Inflammatory macrophage treated with lipopolysaccharide for 1 hour (primary cell): Measurements from ENCODE around the gene PAPLN.

Source experiments
- DNase-seq, 2 donors: peaks; one replicate each; pipeline ENCODE4 v3.0.0-alpha.2; 2020 to 2022

The PAPLN gene

DNA sequence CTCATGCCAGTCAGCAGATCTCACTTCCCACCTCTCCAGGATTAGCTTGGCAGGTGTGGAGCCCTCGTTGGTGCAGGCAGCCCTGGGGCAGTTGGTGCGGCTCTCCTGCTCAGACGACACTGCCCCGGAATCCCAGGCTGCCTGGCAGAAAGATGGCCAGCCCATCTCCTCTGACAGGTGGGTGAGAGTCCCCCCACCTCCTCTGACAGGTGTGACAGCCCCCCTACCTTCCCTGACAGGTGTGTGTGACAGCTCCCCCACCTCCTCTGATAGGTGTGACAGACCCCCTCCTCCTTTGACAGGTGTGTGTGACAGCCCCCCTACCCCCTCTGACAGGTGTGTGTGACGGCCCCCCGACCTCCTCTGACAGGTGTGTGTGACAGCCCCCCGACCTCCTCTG is 26.3 kb downstream of the PAPLN start:
- no peak for DNase-seq

DNA sequence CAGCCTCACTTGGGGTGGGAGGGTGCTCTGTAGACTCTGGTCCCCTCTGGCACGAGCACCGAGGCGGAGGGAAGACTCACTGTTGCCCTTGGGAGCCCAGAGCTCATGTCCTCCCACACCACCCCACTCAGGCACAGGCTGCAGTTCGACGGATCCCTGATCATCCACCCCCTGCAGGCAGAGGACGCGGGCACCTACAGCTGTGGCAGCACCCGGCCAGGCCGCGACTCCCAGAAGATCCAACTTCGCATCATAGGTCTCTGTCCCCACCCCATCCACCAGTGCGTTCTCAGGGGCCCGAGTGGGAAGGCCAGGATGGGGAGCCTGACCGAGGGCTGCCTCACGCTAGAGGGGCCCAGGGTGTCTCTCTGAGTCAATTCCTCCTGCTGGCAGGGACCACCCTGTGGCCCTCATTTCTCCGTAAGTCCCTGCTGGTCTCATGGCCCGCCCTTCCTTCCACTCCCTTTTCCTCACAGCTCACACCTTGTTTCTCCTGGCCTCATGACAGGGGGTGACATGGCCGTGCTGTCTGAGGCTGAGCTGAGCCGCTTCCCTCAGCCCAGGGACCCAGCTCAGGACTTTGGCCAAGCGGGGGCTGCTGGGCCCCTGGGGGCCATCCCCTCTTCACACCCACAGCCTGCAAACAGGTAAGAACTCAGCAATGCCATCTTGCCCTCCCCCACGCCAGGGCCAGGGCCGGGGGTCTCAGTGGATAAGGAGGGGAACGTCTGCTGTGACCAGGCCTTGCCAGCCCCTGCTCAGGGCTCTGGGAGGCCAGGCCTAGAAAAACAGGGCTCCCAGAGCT is 27.0 kb downstream of the PAPLN start:
- DNase-seq, result no peak

DNA sequence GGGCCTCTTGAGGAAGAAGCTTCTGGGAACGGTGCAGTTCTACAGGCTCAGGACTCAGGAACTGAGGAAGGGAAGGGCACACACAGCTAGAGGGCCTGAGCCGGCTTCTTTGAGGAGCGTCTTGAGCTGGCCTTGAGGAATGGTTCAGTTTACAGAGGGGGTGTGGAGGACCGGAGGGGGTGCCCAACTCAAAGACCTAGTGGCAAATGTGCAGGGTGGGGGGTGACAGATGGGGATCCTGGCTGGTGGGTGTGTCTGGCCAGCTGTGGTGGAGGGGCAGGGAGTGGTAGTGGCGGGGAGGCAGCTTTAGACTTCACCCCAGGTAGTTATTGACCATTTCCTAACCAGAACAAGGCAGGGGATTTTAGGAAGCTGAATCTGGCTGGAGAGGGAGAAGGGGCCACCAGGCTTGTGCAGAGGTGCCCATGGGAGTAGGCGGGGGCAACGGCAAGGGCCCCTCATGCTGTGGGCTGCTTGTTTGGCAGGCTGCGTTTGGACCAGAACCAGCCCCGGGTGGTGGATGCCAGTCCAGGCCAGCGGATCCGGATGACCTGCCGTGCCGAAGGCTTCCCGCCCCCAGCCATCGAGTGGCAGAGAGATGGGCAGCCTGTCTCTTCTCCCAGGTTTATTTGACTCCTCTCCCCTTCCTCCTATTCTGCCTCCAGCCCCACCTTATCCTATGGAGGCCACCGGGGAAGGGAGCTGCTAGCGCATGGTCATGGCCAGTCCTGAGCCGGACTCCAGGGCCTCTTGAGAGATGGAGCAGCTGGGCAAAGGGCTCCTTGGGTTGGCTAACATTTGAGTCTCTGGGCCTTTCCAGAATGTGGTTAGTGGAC is 27.8 kb downstream of the PAPLN start:
- DNase-seq, result no peak

DNA sequence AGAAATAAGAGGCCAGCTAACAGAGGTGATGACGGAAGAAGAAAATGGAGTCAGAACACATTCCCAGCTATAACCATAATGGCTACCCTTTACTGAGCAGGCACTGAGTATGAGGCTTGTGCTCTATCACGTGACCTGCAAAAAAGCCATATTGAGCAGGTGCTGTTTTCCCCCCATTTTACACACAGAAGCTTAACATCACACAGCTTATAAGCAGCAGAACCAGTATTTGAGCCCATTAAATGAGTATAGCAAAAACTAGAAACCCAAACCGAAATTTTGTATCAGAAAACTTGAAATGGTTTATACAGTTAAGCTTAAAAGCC is 28.4 kb downstream of the PAPLN start:
- DNase-seq, result no peak

DNA sequence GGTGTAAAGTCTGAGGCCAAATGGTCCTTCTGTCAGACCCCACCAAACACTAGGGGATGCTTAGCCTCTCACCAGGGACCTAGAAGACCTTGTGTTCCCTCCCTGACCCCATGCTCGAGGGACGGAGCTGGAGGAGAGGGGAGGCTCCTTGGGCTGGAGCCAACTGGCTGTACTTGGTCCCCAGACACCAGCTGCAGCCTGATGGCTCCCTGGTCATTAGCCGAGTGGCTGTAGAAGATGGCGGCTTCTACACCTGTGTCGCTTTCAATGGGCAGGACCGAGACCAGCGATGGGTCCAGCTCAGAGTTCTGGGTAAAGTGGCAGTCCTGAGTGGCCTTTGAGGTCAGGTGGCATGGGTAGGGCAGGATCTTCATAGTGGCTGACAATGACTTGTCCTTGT is 29.0 kb downstream of the PAPLN start:
- no peak for DNase-seq

DNA sequence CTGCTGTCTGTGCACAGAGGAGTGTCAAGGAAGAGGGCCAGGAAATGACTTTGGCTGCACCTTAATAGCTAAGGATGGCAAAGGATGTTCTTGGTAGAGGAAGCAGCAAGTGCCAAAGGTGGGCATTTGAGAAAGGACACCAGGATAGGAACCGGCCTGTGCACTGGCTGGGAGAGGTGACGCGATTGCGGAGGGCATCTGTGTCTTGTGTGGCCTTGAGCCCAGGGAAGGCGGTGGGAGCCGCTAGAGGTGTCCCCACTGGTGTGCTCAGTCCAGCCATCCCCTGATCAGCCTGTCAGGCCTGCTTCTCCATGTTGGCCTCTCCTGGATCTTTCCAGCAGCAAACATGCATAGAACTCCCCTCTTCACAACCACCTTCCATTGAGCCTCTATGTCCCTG is 30.2 kb downstream of the PAPLN start:
- DNase-seq, result no peak

DNA sequence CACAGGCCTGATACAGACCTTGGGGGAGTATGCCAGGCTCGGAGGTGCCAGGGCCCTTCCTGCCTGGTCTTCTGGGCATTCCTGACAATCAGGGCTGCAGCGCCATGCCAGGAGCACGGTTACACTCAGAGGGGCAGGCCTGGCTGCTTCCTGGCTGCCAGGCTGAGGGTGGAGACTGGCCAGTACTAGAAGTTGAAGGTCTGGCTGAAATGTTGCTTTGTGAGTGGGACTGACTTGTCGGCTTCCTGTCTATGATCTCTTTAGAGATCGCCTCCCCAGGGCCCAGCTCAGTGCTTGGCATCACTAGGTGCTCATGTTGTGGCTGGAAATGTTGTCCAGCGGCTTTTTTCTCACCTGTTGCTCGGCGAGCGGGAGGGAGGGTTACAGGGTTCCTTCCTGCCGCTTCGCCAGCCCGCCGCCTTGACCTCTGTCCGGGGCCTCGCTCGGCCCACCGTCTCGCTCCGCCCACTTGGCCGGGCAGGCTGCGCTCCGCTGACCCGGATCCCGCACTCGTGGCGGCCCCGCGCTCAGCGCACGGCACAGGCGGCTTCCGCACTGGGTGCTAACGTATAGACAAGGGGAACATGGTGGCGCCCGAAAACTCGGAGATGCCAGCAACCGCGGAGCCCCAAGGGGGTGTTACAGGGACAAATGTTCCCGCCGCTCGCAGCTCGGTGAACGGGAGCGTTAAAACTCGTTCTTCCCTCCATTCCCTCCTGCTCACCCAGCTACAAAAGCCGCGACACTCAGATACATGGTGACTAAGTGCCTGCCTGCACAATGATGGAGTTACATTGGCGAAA is 32.6 kb downstream of the PAPLN start:
- DNase-seq, result no peak

DNA sequence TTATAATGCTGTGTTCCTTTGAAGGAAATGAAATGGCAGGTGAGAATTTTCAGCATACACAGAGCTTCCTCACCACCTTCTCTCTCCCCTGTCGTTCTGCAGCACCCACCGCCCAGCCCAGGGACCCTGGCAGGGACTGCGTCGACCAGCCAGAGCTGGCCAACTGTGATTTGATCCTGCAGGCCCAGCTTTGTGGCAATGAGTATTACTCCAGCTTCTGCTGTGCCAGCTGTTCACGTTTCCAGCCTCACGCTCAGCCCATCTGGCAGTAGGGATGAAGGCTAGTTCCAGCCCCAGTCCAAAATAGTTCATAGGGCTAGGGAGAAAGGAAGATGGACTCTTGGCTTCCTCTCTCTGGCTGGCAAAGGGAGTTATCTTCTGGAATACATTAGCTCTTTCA is 35.1 kb downstream of the PAPLN start:
- DNase-seq, result no peak

DNA sequence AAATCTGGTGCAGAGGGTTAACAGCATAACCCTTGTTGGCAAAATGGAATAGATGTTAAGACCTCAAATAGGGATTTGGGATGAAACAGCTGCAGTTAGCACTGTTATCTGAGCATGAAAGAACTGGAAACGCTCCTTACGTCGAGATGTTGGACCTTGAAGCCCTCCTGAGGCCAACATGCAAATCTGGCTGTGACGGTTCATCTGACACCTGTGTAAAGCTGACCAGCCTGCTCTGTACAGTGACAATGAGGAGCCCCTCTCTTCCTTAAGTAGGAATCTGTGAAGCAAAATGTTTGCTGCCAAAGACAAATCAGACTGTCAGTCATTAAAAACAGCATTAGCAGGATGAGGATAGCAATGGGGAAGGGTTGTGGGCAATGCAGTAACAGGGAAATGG is 36.5 kb downstream of the PAPLN start:
- DNase-seq, result no peak

DNA sequence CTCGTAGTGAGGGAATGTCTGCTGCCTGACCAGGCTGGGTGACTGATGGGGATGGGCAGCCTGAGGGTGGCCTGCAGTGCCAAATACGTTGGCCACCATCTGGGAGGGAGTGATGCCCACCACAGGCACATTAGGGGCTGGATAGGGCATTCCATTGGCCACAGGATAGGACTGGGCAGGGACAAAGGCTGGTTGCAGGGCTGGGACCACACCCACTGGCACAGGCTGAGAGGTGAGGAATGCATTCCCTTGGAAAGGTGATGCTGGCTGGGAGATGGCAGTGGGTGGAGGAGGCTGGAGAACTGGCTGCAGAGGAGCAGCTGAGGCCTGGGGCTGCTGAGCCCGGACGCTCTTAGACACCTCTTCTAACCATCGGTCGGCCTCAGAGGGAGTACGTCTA is 39.5 kb downstream of the PAPLN start:
- no peak for DNase-seq

DNA sequence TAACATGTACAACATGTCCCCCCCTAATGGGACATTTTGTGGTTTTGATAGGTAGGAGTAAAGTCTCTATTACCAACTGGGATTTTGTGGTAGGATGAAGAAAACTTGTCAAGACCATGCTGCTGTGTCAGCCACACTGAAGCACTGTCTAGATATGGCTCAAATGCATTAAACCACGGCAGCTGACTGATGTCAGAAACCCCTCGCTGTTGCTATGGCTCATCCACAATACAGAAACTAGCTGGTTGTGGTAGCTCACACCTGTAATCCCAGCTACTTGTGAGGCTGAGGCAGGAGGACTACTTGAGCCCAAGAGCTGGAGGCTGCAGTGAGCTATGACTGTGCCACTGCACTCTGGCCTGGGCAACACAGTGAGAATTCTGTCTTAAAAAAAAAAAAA is 40.1 kb downstream of the PAPLN start:
- DNase-seq, result no peak

DNA sequence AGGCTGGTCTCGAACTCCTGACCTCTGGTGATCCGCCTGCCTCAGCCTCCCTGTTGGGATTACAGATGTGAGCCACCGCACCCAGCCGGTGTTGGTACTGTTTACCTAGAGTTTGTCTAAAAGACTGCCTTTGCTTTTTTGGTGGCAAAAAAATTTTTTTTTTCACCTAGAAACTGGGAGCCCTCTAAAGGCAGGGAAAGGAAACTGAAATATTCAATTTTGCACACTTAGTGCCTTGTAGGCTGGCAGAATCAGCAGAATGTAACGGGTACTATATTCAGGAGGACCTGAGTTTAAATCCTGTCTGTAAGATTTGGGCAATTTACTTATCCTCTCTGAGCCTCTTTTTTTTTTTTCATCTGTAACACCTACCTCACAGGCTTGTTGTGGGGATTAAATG is 43.6 kb downstream of the PAPLN start:
- no peak for DNase-seq

DNA sequence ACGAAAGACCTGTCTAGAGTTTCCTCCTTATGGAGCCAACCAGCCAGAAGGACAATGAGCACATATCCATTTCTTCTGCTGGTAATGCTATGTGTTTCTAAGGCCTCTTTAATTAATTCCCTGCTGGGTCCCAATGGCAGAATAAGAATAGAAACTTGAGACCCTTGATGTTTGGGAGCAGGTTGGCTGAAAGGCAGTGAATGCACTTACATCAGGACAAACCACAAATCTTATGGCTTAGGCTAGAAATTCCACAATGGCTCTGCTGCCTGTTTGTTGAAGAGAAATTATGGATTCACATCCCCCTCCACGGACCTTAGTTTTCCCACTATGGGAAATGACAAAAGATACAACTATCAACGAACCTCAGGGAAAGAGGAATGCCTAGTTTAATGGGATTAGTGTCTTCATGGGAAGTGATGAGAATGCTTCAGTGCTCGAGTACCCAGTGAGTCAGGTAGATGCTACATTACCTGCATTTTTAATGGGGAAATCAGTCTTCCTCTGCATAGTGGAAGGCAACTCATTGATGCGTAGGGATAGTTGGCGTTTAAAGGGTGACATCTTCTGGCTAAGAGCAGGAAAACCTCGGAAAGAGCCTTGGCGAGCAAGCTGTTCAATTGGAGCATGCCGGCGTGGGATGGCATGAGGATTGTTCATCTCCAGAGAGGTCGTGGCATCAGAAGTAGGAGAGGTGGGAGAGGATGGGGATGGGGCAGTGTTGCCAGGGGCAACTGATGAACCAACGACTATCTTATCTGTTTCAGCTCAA is 46.5 kb downstream of the PAPLN start:
- DNase-seq, result no peak

DNA sequence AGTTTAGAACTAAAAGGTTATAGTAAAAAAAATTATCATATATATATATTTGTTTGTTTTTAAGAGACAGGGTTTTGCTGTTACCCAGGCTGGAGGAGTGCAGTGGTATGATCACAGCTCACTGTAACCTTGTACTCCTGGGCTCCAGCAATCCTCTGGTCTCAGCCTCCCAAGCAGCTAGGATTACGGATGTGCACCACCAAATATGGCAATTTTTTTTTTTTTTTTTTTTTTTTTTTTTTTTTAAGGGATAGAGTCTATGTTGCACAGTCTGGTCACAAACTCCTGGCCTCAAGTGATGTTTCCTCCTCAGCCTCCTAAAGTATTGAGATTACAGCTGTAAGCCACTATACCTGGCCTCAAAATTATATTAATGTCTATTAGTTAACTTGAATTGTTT is 48.7 kb downstream of the PAPLN start:
- DNase-seq, result no peak

DNA sequence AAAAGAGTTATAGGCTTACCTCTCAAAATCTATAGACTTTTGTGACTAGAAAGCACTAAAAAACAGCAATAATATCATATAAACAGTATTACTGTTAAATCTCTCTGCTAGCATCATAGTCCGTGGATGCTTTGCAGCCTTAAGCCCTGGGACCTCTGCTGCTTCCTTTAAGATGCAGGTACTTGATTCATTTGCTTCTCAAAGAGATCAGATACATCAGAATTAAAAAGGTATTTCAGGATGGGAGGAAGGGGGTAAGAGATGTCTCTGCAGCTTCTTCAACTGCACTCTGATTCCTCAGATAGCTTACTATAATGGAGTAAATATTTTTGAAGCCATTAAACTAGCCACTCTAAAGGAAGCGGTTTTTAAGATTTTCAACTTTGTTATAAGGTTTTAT is 49.3 kb downstream of the PAPLN start:
- no peak for DNase-seq

DNA sequence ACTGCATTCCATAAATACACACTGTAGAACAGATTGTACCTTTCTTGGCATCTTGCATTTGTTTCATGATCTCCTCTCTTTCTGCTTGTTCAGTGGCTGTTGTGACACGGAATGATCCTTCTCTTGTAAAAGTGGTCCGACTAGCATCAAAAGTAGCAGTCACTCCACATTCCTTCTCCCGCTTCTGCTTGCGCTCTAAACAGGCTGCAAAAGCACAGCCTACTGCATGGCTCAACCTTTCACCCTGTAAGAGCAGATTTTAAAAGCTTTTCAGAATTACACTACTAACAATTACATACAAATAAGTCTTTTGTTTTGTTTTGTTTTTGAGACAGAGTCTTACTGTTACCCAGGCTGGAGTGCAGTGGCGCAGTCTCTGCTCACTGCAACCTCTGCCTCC is 49.8 kb downstream of the PAPLN start:
- no peak for DNase-seq

DNA sequence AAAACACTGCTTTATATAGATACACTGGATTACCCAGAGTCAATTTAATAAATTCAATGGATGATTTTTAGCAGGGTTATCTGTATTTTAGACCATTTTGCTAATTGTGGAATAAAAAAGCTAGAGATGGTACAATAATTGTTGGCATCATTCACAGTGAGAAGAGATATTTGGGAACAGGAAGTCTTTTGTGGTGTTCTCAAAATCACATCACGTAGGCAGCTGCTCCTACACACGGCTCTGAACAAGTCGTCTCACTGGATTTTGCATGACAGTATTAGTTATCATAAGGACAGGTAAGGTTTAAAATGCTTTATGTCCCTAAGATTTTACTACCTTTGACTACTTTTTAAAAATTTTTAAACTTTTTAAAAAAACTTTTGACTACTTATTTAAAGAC is 52.0 kb downstream of the PAPLN start:
- DNase-seq, result no peak

DNA sequence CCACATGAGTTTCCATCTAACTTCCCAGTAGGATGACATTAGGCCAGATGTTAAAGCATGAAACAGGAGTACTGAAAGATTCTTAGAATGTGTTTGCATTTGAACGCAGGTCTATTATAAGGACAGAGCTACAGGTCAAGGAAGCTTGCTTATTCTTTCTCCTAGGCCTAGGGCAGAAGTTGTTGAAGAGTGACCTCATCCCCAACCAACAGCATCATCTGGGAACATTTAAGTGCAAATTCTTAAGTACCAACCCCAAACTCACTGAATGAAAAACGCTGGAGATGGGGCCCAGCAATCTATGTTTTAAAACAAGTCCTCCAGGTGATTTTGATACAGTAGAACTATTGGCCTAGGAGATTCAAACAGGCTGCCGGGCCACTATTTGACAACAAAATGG is 52.4 kb downstream of the PAPLN start:
- no peak for DNase-seq

DNA sequence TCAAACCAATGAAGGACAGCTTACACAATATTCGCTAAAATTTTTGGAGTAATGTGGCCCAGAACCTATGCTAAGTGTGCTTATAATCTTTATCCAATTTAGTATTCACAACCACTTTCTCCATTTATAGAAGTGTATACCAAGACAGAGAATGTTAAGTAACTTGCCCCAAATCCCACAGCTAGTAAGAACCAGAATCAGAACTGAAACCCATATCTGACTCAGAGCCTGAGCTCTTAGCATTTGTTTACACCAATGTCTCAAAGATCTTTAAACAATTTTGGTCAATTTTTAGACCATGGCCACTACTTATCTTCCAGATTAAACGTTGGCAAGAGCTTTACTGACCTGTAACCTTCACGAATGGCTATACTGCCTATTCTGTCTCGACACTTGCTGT is 53.0 kb downstream of the PAPLN start:
- no peak for DNase-seq

DNA sequence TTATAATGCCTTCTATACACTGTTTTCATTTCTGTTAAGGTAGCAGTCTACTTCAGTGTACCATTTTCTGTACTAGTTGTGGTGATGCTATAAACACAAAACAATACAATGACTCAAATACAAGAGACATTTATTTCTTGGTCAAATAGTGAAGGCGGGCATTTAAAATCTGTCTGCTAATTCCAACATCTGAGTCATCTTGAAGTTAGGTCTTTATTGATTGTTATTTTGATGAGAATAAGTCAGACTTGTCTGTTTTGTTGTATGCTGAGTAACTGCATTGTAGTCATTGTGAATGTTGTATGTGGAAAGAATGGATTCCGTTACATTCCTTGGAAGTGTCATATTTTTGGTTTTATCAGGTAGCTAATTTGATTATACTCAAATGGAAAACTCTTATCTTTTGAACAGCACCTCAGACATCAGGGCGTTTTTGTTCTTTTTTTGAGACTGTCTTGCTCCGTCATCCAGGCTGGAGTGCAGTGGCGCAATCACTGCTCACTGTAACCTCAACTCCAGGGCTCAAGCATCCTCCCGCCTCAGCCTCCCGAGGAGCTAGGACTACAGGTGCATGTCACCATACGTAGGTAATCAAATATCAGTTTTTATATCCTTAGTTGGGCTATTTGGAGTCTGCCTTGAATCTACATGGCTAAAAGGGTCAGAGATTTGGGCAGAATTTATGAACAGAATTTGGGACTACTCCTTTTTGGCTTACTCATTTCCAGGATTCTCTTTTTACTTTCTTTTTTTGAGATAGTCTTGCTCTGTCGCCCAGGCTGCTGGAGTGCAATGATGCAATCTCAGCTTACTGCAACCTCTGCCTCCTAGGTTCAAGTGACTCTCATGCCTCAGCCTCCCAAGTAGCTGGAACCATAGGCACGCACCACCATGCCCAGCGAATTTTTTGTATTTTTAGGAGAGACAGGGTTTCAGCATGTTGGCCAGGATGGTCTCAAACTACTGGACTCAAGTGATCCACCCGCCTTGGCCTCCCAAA is 56.8 kb downstream of the PAPLN start:
- no peak for DNase-seq

DNA sequence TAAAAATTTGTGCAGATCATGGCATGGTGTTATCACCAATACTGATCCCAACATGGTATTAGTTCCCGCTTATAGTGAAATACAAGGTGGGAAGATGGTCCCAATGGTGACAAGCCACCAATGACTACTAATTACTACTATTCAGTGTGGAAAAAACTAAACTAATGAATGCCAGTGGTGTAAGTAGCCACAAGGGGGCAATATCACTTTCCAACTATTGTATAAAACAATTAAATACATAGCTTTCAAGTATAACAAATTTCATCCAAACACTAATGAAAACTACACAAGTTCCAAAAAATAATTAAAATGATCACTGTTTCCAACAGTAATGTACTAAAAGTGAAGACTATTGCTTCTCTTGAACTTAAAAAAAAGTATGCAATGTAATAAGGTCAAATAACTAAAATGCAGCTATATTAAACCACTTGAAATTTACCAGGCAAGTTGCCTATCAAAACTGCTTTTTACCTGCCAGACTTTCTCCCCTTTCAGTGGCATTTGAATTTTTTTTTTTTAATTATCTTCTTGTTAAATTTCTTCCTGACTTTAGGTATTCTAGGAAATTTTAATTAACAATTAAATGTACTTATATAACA is 58.0 kb downstream of the PAPLN start:
- DNase-seq, result peak in 1 of 2 donors; percentile 61
